NCI-H526 treated with DMSO at 0.1 percent for 48 hours (cell line): Measurements from ENCODE around the gene SFXN5.

ENCODE experiments used
- DNase-seq: peaks from one replicate; lab custom pipeline; 2025; lab: John Stamatoyannopoulos, UW

Gene SFXN5

GRCh38 chr2:73053316-73054114 lies 18.0 kb downstream of the SFXN5 start:
- DNase-seq, result no peak

GRCh38 chr2:73050121-73050545 lies 21.4 kb downstream of the SFXN5 start:
- no peak for DNase-seq

GRCh38 chr2:73043929-73044832 lies 27.3 kb downstream of the SFXN5 start:
- DNase-seq, result no peak

GRCh38 chr2:73043276-73043675 lies 28.2 kb downstream of the SFXN5 start:
- no peak for DNase-seq

GRCh38 chr2:73037947-73038585 lies 33.4 kb downstream of the SFXN5 start:
- DNase-seq, result no peak

GRCh38 chr2:73036766-73037165 lies 34.7 kb downstream of the SFXN5 start:
- DNase-seq, result no peak

- no peak for DNase-seq
Observed at GRCh38 chr2:73035899-73036711, 35.4 kb downstream of the SFXN5 start.

GRCh38 chr2:73034661-73035375 lies 36.7 kb downstream of the SFXN5 start:
- no peak for DNase-seq

GRCh38 chr2:73033766-73034381 lies 37.6 kb downstream of the SFXN5 start:
- DNase-seq, result no peak

GRCh38 chr2:73033142-73033765 lies 38.3 kb downstream of the SFXN5 start:
- no peak for DNase-seq

GRCh38 chr2:73032702-73033097 lies 38.8 kb downstream of the SFXN5 start:
- no peak for DNase-seq

- no peak for DNase-seq
Observed at GRCh38 chr2:73031725-73032701, 39.5 kb downstream of the SFXN5 start.

GRCh38 chr2:73031095-73031678 lies 40.3 kb downstream of the SFXN5 start:
- no peak for DNase-seq

- DNase-seq, result no peak
Observed at GRCh38 chr2:73028841-73029240, 42.7 kb downstream of the SFXN5 start.

GRCh38 chr2:73027340-73027739 lies 44.2 kb downstream of the SFXN5 start:
- no peak for DNase-seq

- no peak for DNase-seq
Observed at GRCh38 chr2:73023497-73023896, 48.0 kb downstream of the SFXN5 start.

GRCh38 chr2:73022024-73022568 lies 49.4 kb downstream of the SFXN5 start:
- DNase-seq, result no peak

- DNase-seq, result no peak
Observed at GRCh38 chr2:73021371-73022010, 50.0 kb downstream of the SFXN5 start.
